Activated T-cell treated with anti-CD3 and anti-CD28 coated beads for 1 hour (primary cell): ENCODE results near the gene COL4A4.
"Not testable (repeated sequence)": the region's sequence is repeated elsewhere in the genome, so short reads cannot be mapped to it uniquely, and the experiment has no call there.

ENCODE experiments used
- DNase-seq: peaks from one replicate; pipeline ENCODE4 v3.0.0-alpha.2; 2020; ENCODE audit warnings: low read depth

The COL4A4 gene

DNA sequence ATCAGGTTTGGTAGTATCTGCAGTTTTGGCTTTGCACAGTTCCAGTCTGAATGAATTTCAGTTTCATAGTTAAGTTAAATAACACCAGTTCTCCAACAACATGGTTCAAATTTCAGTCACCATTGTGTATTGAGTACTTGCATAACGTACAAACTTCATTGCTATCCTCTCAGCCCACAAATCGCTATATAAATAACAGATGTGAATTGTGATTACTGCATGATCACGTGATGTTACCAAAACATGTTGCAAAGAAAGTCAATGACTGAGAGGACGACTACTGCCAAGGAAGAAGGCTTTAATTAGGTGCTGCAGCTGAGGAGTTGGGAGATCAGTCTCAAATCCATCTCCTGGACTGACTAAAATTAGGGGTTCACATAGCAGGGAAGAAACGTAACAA, 48.2 kb downstream of the COL4A4 start:
- DNase-seq, result no peak

DNA sequence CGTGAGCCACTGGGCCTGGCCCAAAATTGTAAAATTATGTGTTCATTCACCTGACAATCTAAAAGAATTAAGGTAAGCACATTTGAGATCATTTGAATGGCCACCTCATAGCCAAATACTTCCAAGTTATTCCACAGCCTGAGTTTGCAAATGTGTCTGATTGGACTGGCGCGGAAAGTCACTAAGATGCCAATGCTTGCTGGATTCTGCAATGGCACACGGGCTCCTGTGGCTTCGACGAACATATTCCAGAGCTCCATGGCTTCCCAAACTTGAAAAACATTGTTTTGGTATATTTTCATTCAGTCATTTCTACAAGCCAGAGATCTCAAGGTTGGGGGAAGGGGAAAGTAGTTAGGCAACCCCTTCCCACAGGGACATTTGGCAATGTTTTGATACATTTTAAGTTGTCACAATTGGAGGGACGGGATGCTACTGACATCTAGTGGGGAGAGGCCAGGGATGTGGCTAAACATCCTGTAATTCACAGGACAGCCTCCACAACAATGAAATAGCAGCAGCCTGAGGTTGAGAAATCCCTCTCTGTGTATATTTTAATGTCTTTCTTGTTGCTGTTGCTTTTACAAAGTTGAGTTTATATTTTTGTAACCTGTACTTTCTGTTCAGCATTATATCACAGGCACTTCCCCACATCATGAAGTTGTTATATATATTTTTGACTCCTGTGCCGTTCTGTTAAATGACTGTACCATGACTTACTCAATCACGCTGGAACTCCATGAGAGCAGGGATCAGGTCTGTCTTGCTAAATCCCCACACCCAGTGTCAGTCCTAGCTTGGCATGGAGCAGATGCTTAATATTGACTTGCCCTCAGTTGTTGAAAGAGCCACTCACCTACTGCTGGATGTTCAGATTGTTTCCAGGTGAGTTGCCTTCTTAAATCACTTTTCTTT, 56.9 kb downstream of the COL4A4 start:
- peak; percentile 5 for DNase-seq

GRCh38 chr2:227103583-227103982, 60.4 kb downstream of the COL4A4 start:
- no peak for DNase-seq

- DNase-seq, result no peak
These were observed 64.7 kb downstream of the COL4A4 start for GRCh38 chr2:227099340-227099739.

GRCh38 chr2:227098162-227098515, 65.9 kb downstream of the COL4A4 start:
- DNase-seq, result no peak

DNA sequence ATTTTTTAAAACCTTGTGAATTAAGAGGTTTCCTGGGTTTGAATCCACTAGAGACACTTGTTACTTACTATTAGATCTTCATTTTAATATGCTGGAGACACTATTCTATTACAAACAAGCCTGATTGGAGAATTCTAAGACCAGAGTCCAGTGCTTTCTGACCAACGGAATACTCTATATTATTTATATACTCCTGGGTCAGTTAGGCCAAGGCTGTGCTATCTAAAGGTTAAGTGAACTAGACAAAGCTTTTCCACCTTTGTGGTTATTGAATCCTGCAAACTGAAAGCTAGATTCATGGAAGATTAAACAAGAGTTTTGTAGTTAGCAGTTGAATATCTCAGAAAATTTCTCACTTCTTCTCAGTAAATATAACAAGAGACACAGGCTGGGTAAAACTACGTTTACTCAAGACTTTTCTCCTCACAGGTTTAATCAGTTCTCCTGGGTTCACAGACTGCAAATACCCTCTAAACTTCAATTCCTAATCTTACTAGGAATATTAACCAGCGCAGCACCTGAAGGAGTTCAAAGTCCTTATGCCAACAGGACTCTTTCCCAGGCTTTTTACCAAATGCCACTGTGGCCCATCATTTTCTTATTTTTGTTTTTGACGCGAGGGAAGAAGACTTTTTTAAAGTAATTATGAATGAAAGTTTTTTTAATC, 66.4 kb downstream of the COL4A4 start:
- DNase-seq, result no peak

DNA sequence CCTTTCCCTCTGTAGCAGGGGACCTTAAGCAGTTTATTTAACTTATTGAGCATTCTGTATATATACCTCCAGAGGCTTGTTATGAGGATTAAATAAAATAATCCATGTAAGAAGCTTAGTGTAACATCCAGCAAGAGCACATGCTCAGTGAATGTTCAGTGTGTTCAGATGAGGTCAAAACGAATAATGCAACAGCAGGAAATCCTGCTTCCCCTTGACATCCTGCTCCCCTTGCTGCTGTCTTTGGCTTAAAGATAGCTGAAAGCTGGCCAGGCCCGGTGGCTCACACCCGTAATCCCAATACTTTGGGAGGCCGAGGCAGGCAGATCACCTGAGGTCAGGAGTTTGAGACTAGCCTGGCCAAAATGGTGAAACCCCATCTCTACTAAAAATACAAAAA, 68.7 kb downstream of the COL4A4 start:
- no peak for DNase-seq

DNA sequence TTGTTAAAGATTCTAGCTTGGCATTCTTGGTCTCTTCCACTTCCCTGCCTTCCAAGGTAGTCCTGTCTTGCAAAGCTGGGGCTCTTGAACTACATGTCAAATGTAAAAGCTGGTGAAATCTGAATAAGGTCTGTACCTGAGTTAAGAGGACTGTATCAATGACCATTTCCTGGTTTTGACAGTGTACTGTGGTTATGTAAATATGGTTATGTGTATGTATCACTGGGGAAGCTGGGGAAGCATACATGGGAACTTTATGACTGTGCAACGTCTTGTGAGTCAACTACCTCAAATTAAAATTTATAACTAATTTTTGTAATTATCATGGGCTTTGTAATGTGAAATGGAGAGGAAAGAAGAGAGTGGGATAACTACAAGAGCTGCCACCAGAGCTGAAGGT, 81.7 kb downstream of the COL4A4 start:
- no peak for DNase-seq

- DNase-seq, result no peak
These were observed 84.3 kb downstream of the COL4A4 start for GRCh38 chr2:227079726-227080125.

GRCh38 chr2:227065065-227065464, 98.9 kb downstream of the COL4A4 start:
- DNase-seq, result not testable (repeated sequence)

DNA sequence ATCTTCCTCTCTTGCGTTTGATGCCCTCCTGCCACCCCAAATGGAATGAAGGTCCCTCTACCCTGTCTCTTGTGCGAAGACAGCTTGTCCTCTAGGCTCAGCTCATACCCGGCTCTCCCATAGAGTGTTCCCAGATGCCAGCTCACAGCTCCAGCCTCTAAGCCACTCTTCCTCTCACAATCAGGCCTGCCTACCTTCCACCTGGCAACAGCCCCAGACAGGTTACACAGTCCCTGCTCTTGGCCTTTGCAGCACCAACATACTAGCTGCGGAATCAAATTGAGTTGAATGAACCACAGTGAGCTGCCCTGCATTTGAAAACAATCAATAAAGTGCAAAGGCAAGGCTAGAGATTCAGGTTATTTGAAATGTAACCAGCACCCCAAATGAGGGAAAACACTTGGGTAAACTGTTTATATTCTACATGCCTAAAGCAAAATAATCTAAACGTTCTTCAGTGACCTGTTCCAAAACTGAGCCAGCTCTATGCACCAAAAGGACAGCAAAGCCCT, 105.1 kb downstream of the COL4A4 start:
- DNase-seq, result no peak

DNA sequence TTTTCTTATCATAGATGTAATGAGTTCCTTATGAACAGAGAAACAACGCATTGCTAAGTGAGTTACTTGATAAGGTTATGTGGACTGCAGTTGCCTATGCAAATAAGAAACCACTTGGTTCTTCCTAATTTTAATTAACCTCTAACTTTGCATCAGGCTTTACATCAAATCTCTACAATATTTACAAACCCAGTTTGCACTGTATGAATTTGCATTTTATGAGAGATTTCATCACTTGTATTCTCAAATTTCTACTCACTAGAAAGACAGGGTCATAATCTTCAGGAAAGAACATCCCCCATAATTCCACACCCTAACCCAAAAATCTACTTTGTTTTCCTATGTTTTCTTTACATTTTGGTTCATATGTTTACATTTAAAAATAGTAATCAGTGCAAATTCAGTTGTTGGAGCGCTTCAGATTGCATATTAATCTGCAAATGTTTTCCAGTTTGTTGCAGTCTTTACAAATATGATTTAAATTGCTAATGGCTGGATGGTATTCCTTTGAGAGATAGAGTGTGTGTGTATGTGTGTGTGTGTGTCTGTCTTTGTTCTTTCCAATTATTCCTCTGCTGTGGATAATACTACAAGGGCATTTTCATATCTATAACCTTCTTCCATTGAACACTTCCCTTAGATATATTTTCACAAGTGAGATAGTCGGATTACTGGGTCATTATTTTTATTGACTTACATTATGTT, 106.1 kb downstream of the COL4A4 start:
- DNase-seq, result no peak

GRCh38 chr2:227057060-227057459, 106.9 kb downstream of the COL4A4 start:
- DNase-seq, result no peak

DNA sequence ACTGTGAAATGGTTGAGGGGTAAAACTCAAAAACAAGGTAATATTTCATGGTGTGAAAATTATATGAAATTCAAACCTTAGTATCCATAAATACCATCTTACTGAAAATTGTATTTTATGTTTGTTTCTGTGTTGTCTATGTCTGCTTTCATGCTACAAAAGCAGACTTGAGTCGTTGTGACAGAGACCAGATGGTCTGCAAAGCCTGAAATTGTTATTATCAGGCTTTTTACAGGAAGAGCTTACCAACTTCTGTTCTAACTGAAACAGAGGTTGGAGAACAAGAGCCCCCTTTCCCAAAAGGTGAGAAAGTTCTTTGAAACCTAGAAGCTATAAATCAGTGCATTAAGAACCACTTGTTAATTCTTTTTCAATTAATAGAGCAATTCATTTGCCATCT, 110.0 kb downstream of the COL4A4 start:
- no peak for DNase-seq

DNA sequence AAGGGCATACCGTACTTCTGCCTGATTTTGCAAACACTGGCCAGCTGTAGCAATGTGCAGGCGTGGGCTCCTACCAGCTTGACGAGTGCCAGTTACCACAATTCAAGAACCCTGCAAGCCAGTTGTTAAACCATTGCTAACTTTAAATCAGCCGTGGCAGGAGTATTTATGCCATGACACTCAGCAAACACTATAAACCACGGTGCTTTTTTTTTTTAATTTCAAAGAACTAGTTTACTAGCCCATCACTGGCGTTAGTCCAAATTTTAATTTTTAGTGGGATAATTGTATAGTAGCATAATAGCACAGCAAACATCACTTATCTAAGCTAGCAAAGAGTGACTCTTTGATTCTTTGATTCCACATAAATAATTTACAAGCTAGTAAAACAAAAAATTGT, 111.1 kb downstream of the COL4A4 start:
- DNase-seq, result no peak

DNA sequence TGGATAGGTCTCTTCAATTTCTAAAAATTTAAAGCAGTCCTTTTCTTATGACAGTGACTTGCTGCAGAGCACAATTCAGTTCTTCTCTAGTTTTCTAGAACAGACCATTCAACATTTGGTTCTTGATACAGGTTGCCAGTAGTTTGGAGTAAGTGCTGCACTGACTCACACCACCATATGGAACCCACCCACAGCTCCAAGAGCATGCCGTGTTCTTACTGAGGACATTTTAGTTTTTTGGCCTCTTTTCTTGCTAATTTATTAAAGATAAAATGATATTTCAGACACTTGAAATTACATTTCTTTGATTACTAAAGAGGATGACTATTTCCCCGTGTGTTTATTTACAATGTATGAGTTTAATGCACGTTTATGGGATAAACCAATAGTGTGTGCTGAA, 120.0 kb downstream of the COL4A4 start:
- DNase-seq, result no peak

DNA sequence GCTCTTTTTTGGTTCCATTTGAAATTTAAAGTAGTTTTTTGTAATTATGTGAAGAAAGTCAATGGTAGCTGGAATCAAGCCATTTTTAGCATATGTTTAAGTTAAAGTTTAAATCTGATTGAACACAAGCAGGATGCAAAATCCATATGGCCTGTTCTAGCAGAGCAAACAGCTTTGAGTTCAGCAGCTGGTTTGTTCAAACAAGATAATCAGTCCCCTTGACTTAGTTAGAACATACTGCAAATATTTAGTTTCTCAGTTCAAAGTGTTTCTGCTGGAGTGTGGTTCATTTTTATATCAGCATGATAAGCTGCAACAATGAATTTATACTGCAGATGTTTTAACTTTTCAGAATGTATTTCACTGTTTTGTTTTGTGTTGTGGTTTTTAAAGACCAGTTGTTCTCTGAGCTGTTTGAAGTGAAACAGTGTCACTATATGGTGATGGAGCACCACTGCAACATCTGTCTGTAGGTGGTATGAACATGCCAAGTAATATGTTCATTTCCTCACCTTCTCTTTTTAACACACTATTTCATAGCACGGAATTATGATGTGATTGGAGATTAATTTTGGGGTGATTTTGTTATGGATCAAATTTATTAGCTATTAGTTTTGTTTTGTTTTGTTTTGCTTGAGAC, 125.3 kb downstream of the COL4A4 start:
- no peak for DNase-seq

GRCh38 chr2:227036527-227036926, 127.5 kb downstream of the COL4A4 start:
- DNase-seq, result no peak

DNA sequence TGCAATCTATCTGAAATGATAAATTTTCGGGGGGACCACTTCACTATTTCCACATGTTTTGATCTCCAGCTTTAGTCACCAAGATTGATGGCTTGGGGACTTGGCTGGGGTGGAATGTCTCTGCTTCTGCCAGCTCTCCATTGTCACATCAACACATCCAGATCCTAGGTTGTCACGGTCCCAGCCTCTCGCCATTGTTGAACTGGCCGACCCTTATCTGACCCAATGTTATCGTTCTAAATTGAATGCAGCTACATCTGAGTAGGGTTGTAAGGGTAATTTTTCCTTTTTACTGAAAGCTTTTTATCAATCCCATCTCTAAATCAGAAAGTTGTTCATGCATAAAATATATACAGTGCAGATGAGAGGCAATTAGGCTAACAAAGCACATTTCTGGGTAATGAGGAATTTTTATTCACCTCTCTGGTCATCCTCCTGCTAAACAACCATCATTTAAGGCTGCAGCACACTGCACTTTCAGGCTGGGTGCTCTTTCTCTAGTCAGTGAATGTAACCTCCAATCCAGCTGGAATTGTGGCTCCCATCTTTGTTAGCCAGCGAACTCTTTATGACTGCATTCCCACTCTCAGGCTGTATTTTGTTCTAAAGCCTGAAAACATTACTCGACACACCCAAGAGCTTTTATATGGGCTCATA, 128.2 kb downstream of the COL4A4 start:
- DNase-seq, result no peak

DNA sequence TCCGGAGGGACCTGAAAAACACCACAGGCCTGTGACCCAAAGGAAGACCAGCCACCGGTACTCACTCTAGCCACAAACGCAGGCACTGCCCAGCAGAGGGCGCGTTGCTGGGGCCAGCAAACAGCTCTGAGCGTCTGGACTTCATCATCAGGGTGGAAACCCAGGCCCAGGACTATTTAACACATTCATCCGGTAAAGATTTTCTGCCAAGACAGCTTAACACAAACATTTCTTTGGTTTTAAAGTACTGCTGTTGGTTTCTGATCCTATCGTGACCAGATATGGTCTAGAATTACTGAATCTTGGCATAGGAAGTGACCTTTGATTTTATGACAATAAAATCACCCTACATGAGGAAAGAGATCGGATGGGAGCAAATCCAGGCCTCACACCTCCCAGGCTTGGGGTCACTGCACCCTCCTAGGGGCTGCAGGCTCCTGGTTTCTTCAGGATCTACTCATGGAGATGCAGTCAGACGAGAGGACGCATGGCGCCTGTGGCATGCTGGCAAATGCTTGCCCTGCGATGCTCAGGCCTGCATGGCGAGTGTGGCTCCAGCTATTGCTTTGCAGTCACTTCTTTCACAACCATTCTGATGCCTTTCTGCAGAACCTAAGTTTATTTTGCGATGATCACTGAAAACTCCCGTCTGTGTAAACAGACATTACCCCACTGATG, 130.4 kb downstream of the COL4A4 start:
- peak; percentile 2 for DNase-seq

DNA sequence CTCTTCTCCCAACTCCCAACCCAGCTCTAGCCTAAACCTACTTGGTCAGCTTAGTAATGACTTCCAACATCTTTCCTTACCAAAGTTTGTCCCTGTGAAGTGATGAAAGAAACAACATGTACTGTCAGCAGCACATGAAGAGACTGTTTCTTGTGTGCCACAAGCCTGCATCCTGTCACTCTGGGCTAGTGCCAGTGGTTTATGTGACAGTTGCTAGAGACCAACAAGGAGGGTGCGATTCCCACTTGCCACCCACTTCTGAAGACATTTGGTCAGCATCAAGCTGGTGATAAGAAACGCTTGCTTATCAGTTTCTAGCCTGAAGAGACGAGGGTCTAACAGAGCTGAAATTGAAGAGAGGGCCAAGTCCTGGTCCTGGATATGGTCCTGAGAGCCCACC, 132.6 kb downstream of the COL4A4 start:
- DNase-seq, result no peak
